HepG2 (cell line): ENCODE results near the gene GPN2. TPM values are rescaled to one million over a fixed set of nuclear protein-coding genes. Genes with fewer than 3 reads are reported as not detected.

ENCODE experiments used
- CHD4 ChIP-seq: fragments of 200-600 bp; sonication (generic); IDR thresholded peaks from 2 replicates; pipeline ENCODE4 v1.7.0; 2017; ENCODE audit warnings: mild to moderate bottlenecking, low read length, borderline replicate concordance
- HDAC1 ChIP-seq: sonication (generic); formaldehyde crosslinking; IDR thresholded peaks from 2 replicates; pipeline ENCODE4 v1.5.1; 2020; ENCODE audit warnings: mild to moderate bottlenecking, missing genetic modification reagents
- HMG20A ChIP-seq: IDR thresholded peaks from 2 replicates; pipeline ENCODE4 v1.6.1; 2016; ENCODE audit warnings: borderline replicate concordance
- MED1 ChIP-seq: sonication (generic); formaldehyde crosslinking; IDR thresholded peaks from 2 replicates; pipeline ENCODE4 v1.4.0; 2020; ENCODE audit warnings: missing genetic modification reagents
- MIER3 ChIP-seq: IDR thresholded peaks from 2 replicates; pipeline ENCODE4 v1.6.1; 2016; ENCODE audit warnings: missing compliant biosample characterization, borderline replicate concordance
- POLR2A ChIP-seq, 2 experiments: IDR thresholded peaks; 2 replicates each; pipeline ENCODE4 v1.6.1; 2011; ENCODE audit warnings: low read depth in 2 of 2, low read length in 2 of 2, mild to moderate bottlenecking in 1 of 2, moderate library complexity in 1 of 2; ENCODE audit not compliant: insufficient read depth in 1 of 2
- RNF2 ChIP-seq: fragments of 450-650 bp; conservative IDR thresholded peaks from 2 replicates; pipeline ENCODE4 v1.6.1; 2016; ENCODE audit warnings: low read depth
- RXRB ChIP-seq: IDR thresholded peaks from 2 replicates; pipeline ENCODE4 v1.6.1; 2016; ENCODE audit warnings: borderline replicate concordance, missing genetic modification reagents, missing compliant biosample characterization
- SMARCC2 ChIP-seq: fragments of 450-650 bp; IDR thresholded peaks from 2 replicates; pipeline ENCODE4 v1.6.1; 2017; ENCODE audit warnings: antibody characterized with exemption, mild to moderate bottlenecking
- TEF ChIP-seq: sonication (generic); formaldehyde crosslinking; IDR thresholded peaks from 2 replicates; pipeline ENCODE4 v1.5.0; 2020; ENCODE audit warnings: missing genetic modification reagents
- ZFP1 ChIP-seq: IDR thresholded peaks from 2 replicates; pipeline ENCODE4 v1.6.1; 2016
- ZNF12 ChIP-seq: sonication (generic); formaldehyde crosslinking; IDR thresholded peaks from 2 replicates; pipeline ENCODE4 v1.5.0; 2020; ENCODE audit warnings: missing genetic modification reagents
- ZNF275 ChIP-seq: sonication (generic); formaldehyde crosslinking; IDR thresholded peaks from 2 replicates; pipeline ENCODE4 v1.8.0; 2022; ENCODE audit warnings: missing genetic modification reagents, mild to moderate bottlenecking, inconsistent platforms, borderline replicate concordance
- ZNF317 ChIP-seq: sonication (generic); formaldehyde crosslinking; IDR thresholded peaks from 2 replicates; pipeline ENCODE4 v1.5.0; 2020; ENCODE audit warnings: mild to moderate bottlenecking, missing genetic modification reagents
- ZNF460 ChIP-seq: sonication (generic); formaldehyde crosslinking; IDR thresholded peaks from 2 replicates; pipeline ENCODE4 v1.5.1; 2020; ENCODE audit warnings: missing genetic modification reagents, mild to moderate bottlenecking, borderline replicate concordance
- ZNF543 ChIP-seq: sonication (generic); formaldehyde crosslinking; IDR thresholded peaks from 2 replicates; pipeline ENCODE4 v1.4.0; 2020; ENCODE audit warnings: mild to moderate bottlenecking, missing genetic modification reagents
- ZNF550 ChIP-seq: sonication (generic); formaldehyde crosslinking; IDR thresholded peaks from 2 replicates; pipeline ENCODE4 v1.4.0; 2020; ENCODE audit warnings: mild to moderate bottlenecking, missing genetic modification reagents, borderline replicate concordance
- ZNF569 ChIP-seq: sonication (generic); formaldehyde crosslinking; IDR thresholded peaks from 2 replicates; pipeline ENCODE4 v1.5.0; 2020; ENCODE audit warnings: mild to moderate bottlenecking, missing genetic modification reagents, moderate library complexity, borderline replicate concordance
- ZNF772 ChIP-seq: sonication (generic); formaldehyde crosslinking; IDR thresholded peaks from 2 replicates; pipeline ENCODE4 v1.5.0; 2020; ENCODE audit warnings: mild to moderate bottlenecking, missing genetic modification reagents
- ZSCAN31 ChIP-seq: sonication (generic); formaldehyde crosslinking; IDR thresholded peaks from 2 replicates; pipeline ENCODE4 v1.5.0; 2020; ENCODE audit warnings: low read depth, mild to moderate bottlenecking, missing genetic modification reagents
- ZSCAN9 ChIP-seq: IDR thresholded peaks from 2 replicates; pipeline ENCODE4 v1.6.1; 2016; ENCODE audit warnings: borderline replicate concordance
- polyA plus RNA-seq, 8 experiments: library from polyadenylated mRNA; depleted of rRNA in 3 of 8; stranded (reverse) in 7 of 8; unstranded in 1 of 8; fragments of >200 nt; fragmentation: Illumina TruSeq in 4 of 8; extraction: Trizol in 4 of 8; gene quantifications; 2 replicates each; pipeline versions ENCODE4 v1.2.1 to v1.2.3, GENCODE V29; 2011 to 2016; ENCODE audit warnings: low read depth in 4 of 8, missing spikeins in 1 of 8, mixed read lengths in 1 of 8; ENCODE audit not compliant: insufficient read depth in 1 of 8
- total RNA-seq, 5 experiments: library from RNA; depleted of rRNA; stranded (reverse); fragments of >200 nt; fragmentation: Illumina TruSeq; extraction: Trizol; gene quantifications; 2 replicates each; pipeline ENCODE4 v1.2.3, GENCODE V29; 2016; ENCODE audit warnings: low read depth in 1 of 5
- TF ChIP-seq, protein P1 (sequence below), 2 experiments: sonication (generic) in 1 of 2; formaldehyde crosslinking in 1 of 2; IDR thresholded peaks; 2 replicates each; pipeline versions ENCODE4 v1.4.0 to v1.6.1; 2018 to 2020; ENCODE audit warnings: missing genetic modification reagents in 2 of 2, borderline replicate concordance in 1 of 2, low read depth in 1 of 2, mild to moderate bottlenecking in 1 of 2, missing biosample characterization in 1 of 2

The GPN2 gene
- total and polyA plus RNA-seq, 2 of the 13 experiments (the other 11 are each of a cell fraction or from before 2014, with no cell fraction given): 19.3 to 38.9 TPM

DNA sequence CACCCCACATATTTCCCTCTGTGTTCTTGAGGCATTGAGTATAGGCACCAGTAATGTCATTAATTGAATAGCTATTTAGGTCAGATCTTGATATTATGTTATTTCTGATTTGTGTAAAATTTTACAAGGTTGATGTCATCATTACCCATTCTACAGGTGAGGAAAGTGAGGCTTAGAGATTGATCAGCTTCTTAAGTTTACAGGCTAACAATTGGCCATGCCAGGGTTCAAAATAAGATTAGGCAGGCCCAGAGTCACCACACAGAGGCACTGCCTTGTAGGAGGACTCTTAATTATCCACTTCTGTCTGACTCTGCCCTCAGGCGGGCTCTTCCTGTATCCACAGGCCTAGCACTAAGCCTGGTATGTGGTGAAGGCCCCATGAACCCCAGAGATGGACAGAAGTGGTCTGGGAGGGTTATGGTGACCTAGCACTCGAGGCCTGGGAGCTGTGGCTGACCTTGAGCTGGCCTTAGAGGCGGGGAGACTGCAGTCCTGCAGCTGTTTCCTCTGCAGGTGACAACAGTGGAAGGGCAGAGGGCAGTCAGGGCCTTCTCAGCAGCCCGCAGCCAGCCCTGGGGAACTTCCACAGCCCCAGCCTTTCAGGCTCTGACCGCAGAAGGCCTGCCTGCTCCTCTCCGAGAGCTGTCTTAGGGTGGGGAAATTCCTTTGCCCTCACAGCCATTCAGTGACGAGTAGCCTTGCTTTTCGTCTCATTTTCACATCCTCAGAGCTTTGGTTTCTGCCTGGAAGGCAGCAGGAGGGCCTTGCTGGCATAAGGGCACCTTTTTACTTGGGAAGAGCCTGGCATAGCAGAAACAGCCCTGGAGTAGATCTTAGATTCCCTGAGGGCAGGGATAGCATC lies 51.4 kb downstream of the GPN2 start (continued):
- TF ChIP-seq RXRB (peak; percentile 83), ZNF550 (CRISPR knock-in tag) (no peak), POLR2A (IDR thresholded peaks at IDR 0.05; ENCODE audit: insufficient read depth in 1 of 2, low read depth in 2 of 2, low read length in 2 of 2) (no peak), ZNF275 (no peak), MED1 (peak; percentile 62), ZSCAN9 (CRISPR knock-in tag) (peak; percentile 75; the same call in 1 of the 2 replicates), SMARCC2 (no peak), HMG20A (CRISPR knock-in tag) (0 out of 2 replicates have a peak, but pooled peaks have one; percentile 20), ZNF317 (0 out of 2 replicates have a peak, but pooled peaks have one; percentile 31), CHD4 (peak; percentile 76; the same call in 1 of the 2 replicates), ZNF12 (CRISPR knock-in tag) (peak; percentile 30; the same call in 1 of the 2 replicates), ZNF460 (CRISPR knock-in tag) (peak; percentile 63; the same call in 1 of the 2 replicates), TEF (CRISPR knock-in tag) (no peak), ZNF772 (CRISPR knock-in tag) (peak; percentile 77), RNF2 (no peak), ZNF569 (CRISPR knock-in tag) (no peak), ZNF543 (CRISPR knock-in tag) (no peak), ZFP1 (peak; percentile 43; the same call in 1 of the 2 replicates), HDAC1 (CRISPR knock-in tag) (peak; percentile 65; the same call in 1 of the 2 replicates), ZSCAN31 (CRISPR knock-in tag) (peak; percentile 62; the same call in 1 of the 2 replicates), MIER3 (0 out of 2 replicates have a peak, but pooled peaks have one; percentile 33)
- TF ChIP-seq, protein P1, sequence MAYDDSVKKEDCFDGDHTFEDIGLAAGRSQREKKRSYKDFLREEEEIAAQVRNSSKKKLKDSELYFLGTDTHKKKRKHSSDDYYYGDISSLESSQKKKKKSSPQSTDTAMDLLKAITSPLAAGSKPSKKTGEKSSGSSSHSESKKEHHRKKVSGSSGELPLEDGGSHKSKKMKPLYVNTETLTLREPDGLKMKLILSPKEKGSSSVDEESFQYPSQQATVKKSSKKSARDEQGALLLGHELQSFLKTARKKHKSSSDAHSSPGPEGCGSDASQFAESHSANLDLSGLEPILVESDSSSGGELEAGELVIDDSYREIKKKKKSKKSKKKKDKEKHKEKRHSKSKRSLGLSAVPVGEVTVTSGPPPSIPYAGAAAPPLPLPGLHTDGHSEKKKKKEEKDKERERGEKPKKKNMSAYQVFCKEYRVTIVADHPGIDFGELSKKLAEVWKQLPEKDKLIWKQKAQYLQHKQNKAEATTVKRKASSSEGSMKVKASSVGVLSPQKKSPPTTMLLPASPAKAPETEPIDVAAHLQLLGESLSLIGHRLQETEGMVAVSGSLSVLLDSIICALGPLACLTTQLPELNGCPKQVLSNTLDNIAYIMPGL (CRISPR knock-in tag; IDR thresholded peaks at IDR 0.05; ENCODE audit: borderline replicate concordance in 1 of 2, low read depth in 1 of 2): 0 out of 4 replicates have a peak, but pooled peaks of 1 of the 2 experiments have one; percentile 54
